HepG2 (cell line): ENCODE data around the gene SHANK2. TPM values are rescaled to one million over a fixed set of nuclear protein-coding genes. Genes with fewer than 3 reads are reported as not detected.

Source experiments
- ATAC-seq: fragments of 200-7000 bp; cut with Tn5 transposase; 3 replicates; pipeline ENCODE4 v1.9.1; 2020; ENCODE audit warnings: mild to moderate bottlenecking, moderate library complexity
- BruUV-seq: library from RNA; stranded (reverse); fragments of 400-500 nt; replicated peaks from 2 replicates; lab custom pipeline; 2021; lab: Mats Ljungman, UMichigan
- CTCF ChIA-PET: fragments of 300-600 bp; formaldehyde crosslinking; extraction: SDS; loops from one replicate; lab custom pipeline; 2021; ENCODE audit warnings: low total read pairs, inconsistent platforms, low intra/inter-chr PET ratio; lab: Yijun Ruan, JAX
- POLR2A ChIA-PET: fragments of 350-600 bp; sonication (Branson Sonifier 250); formaldehyde crosslinking; loops from one replicate; lab custom pipeline; 2020; ENCODE audit warnings: antibody characterized with exemption, inconsistent platforms; lab: Yijun Ruan, JAX
- DNase-seq: peaks from one replicate; pipeline ENCODE4 v3.0.0-alpha.2; 2015; ENCODE audit warnings: low spot score
- FAIRE-seq: peaks from 3 replicates; lab custom pipeline; 2011; peaks lifted over from hg19 to GRCh38; lab: Jason Lieb, UNC
- H2AFZ ChIP-seq: one replicate; pipeline ENCODE4 v1.6.1; 2011; ENCODE audit warnings: low read length, inconsistent platforms
- H3K27ac ChIP-seq: fragments of 300-600 bp; 3 replicates; pipeline ENCODE4 v1.8.0; 2011; ENCODE audit warnings: mixed run types, mild to moderate bottlenecking, mixed read lengths, low read length, inconsistent platforms; ENCODE audit not compliant: insufficient read depth; ENCODE audit errors: extremely low read length
- H3K27me3 ChIP-seq, 2 experiments: fragments of 200-600 bp in 1 of 2; 2 replicates in 1 of 2; 3 replicates in 1 of 2; pipeline versions ENCODE4 v1.6.0 to v1.8.0; 2011; ENCODE audit warnings: low read length in 2 of 2, mild to moderate bottlenecking in 2 of 2, moderate library complexity in 2 of 2, inconsistent platforms in 1 of 2; ENCODE audit not compliant: insufficient read depth in 2 of 2, control insufficient read depth in 1 of 2
- H3K36me3 ChIP-seq, 2 experiments: fragments of 200-600 bp in 1 of 2; replicated peaks in 1 of 2; 2 replicates in 1 of 2; 3 replicates in 1 of 2; pipeline versions ENCODE4 v1.5.1 to v1.8.0; 2011; ENCODE audit warnings: low read length in 2 of 2, inconsistent platforms in 1 of 2; ENCODE audit not compliant: insufficient read depth in 2 of 2, control insufficient read depth in 1 of 2
- H3K4me1 ChIP-seq: 2 replicates; pipeline ENCODE4 v1.5.1; 2012; ENCODE audit warnings: low read length, inconsistent platforms; ENCODE audit not compliant: insufficient read depth
- H3K4me2 ChIP-seq: 2 replicates; pipeline ENCODE4 v1.6.0; 2011; ENCODE audit warnings: low read depth, low read length, inconsistent platforms
- H3K4me3 ChIP-seq, 3 experiments: fragments of 200-600 bp in 1 of 3; sonication (generic), shearing (Covaris generic) in 1 of 3; replicated peaks in 1 of 3; 2 replicates each; pipeline ENCODE4 v1.5.1; 2011 to 2016; ENCODE audit warnings: low read length in 3 of 3, inconsistent platforms in 2 of 3, low read depth in 2 of 3, mild to moderate bottlenecking in 2 of 3, control low read depth in 1 of 3, mixed read lengths in 1 of 3; ENCODE audit not compliant: insufficient read depth in 1 of 3
- H3K79me2 ChIP-seq: one replicate; pipeline ENCODE4 v1.6.1; 2011; ENCODE audit warnings: low read length, inconsistent platforms; ENCODE audit not compliant: insufficient read depth
- H3K9ac ChIP-seq: 2 replicates; pipeline ENCODE4 v1.6.0; 2011; ENCODE audit warnings: mild to moderate bottlenecking, low read depth, low read length, inconsistent platforms; ENCODE audit not compliant: insufficient read depth
- H3K9me3 ChIP-seq: 2 replicates; pipeline ENCODE4 v1.5.1; 2012; ENCODE audit warnings: mild to moderate bottlenecking, low read length
- H4K20me1 ChIP-seq: 2 replicates; pipeline ENCODE4 v1.6.0; 2011; ENCODE audit warnings: inconsistent platforms, mild to moderate bottlenecking, low read length, moderate library complexity; ENCODE audit not compliant: insufficient read depth
- GLI4 ChIP-seq: sonication (generic); formaldehyde crosslinking; IDR thresholded peaks from 2 replicates; pipeline ENCODE4 v1.5.1; 2020; ENCODE audit warnings: missing genetic modification reagents, mild to moderate bottlenecking, moderate library complexity, borderline replicate concordance
- NCOA5 ChIP-seq: sonication (generic); formaldehyde crosslinking; IDR thresholded peaks from 2 replicates; pipeline ENCODE4 v1.4.0; 2020; ENCODE audit warnings: missing genetic modification reagents
- POLR2G ChIP-seq: fragments of 200-400 bp; formaldehyde crosslinking; IDR thresholded peaks from 2 replicates; pipeline ENCODE4 v1.6.1; 2018; ENCODE audit warnings: mild to moderate bottlenecking, low read depth, low read length, moderate library complexity
- STAT6 ChIP-seq: sonication (generic); formaldehyde crosslinking; IDR thresholded peaks from 2 replicates; pipeline ENCODE4 v1.4.0; 2020; ENCODE audit warnings: missing genetic modification reagents, mild to moderate bottlenecking, borderline replicate concordance
- WGBS: methylation state at CpG from one replicate; pipeline ENCODE4 v1.1.6; 2017; ENCODE audit warnings: low lambda C conversion rate; 5-methylcytosine and 5-hydroxymethylcytosine counted together
- in situ Hi-C: cut with HindIII; loops from 2 replicates; pipeline ENCODE4 v1.10.0; 2017; ENCODE audit warnings: low pct_unique_long_range_greater_than_20kb; ENCODE audit not compliant: extremely low pct_ligation_motif_present
- intact Hi-C: fragments of 100-400 bp; cut with micrococcal nuclease; formaldehyde crosslinking; loops from one replicate; pipeline ENCODE4 v1.10.0; 2022; ENCODE audit not compliant: unreplicated experiment
- polyA plus RNA-seq, 8 experiments: library from polyadenylated mRNA; depleted of rRNA in 3 of 8; stranded (reverse) in 7 of 8; unstranded in 1 of 8; fragments of >200 nt; fragmentation: Illumina TruSeq in 4 of 8; extraction: Trizol in 4 of 8; gene quantifications; 2 replicates each; pipeline versions ENCODE4 v1.2.1 to v1.2.3, GENCODE V29; 2011 to 2016; ENCODE audit warnings: low read depth in 4 of 8, missing spikeins in 1 of 8, mixed read lengths in 1 of 8; ENCODE audit not compliant: insufficient read depth in 1 of 8
- total RNA-seq, 5 experiments: library from RNA; depleted of rRNA; stranded (reverse); fragments of >200 nt; fragmentation: Illumina TruSeq; extraction: Trizol; gene quantifications; 2 replicates each; pipeline ENCODE4 v1.2.3, GENCODE V29; 2016; ENCODE audit warnings: low read depth in 1 of 5
- TF ChIP-seq, protein P1 (sequence below): sonication (generic); formaldehyde crosslinking; IDR thresholded peaks from 2 replicates; pipeline ENCODE4 v1.4.0; 2020; ENCODE audit warnings: missing genetic modification reagents

SHANK2 gene
- total and polyA plus RNA-seq, 2 of the 13 experiments (the other 11 are each of a cell fraction or from before 2014, with no cell fraction given), result 10.2 to 13.0 TPM

DNA sequence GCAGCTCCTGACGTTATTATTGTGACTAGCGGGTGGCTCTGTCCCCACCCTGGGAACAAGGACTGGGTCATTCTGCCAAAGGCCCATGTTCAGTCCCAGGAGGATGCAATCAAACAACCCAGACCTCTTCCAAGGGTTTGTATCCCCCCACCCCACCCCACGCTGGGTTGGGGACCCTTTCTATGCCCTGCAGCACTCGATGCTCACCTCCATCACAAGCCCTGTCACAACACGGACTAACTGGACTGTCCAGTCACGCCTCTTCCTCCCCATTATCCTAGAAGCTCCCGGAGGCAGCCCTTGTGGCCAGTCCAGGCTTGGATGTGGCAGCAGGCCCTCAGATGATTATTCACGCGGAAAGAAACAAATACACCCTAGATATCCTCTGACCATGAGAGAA lies 3.7 kb downstream of the SHANK2 start:
- peak overlapping the region; percentile 79 for H3K4me2 ChIP-seq
- POLR2A ChIA-PET, result no interaction called here
- TF ChIP-seq GLI4 (CRISPR knock-in tag) (no peak), NCOA5 (CRISPR knock-in tag) (no peak), POLR2G (peak; percentile 29; the same call in 1 of the 2 replicates)
- no peak overlapping the region for H2AFZ ChIP-seq
- FAIRE-seq (no peak), ATAC-seq (no peak), DNase-seq (no peak)
- peaks cover 22% of the 10 kb centered on the region for H4K20me1 ChIP-seq
- CTCF ChIA-PET, result no interaction called here
- in situ Hi-C loops (no loop called here), intact Hi-C loops (loop anchor here (10.0 kb wide), 1 partner anchor 94 kb away; no protein-coding TSS in a partner anchor)
- BruUV-seq, result no TSS peak
- no peak overlapping the region for H3K27ac ChIP-seq
- no peak overlapping the region for H3K9ac ChIP-seq
- peak overlapping the region in 2 of 3 experiments; percentile 0 to 95; a peak in 1 of 6 replicates for H3K4me3 ChIP-seq
- no peaks in the 10 kb centered on the region; a peak in 1 of 5 replicates for H3K27me3 ChIP-seq
- peaks cover 66% of the 10 kb centered on the region for H3K4me1 ChIP-seq
- H3K79me2 ChIP-seq, result peaks cover 76% of the 10 kb centered on the region
- peaks cover 5 to 24% of the 10 kb centered on the region in 2 experiments; a peak in 3 of 5 replicates for H3K36me3 ChIP-seq
- WGBS, result 89% methylated on average over 4 of the region's 9 CpGs
- no peaks in the 10 kb centered on the region for H3K9me3 ChIP-seq

DNA sequence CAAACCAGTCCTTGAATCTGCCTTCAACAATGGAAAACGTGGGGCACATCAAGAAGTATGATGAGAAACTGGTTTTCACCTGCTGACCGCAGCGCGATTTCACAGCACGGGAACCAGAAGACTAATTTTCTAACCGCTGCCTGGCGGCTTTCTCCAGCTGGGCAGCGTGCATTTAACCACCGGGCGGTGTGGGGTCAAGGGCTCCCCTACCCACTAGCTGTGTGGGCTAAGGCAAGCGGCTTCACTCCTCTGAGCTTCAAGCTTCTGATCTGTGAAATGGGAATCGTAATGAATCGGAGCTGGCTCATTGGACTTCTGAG lies 4.2 kb downstream of the SHANK2 start:
- H3K36me3 ChIP-seq, result peaks cover 5 to 24% of the 10 kb centered on the region in 2 experiments; a peak in 3 of 5 replicates
- FAIRE-seq, result no peak
- 97% methylated on average over 13 of the region's 13 CpGs for WGBS
- TF ChIP-seq, protein P1, sequence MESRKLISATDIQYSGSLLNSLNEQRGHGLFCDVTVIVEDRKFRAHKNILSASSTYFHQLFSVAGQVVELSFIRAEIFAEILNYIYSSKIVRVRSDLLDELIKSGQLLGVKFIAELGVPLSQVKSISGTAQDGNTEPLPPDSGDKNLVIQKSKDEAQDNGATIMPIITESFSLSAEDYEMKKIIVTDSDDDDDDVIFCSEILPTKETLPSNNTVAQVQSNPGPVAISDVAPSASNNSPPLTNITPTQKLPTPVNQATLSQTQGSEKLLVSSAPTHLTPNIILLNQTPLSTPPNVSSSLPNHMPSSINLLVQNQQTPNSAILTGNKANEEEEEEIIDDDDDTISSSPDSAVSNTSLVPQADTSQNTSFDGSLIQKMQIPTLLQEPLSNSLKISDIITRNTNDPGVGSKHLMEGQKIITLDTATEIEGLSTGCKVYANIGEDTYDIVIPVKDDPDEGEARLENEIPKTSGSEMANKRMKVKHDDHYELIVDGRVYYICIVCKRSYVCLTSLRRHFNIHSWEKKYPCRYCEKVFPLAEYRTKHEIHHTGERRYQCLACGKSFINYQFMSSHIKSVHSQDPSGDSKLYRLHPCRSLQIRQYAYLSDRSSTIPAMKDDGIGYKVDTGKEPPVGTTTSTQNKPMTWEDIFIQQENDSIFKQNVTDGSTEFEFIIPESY (CRISPR knock-in tag), result peak; percentile 60; the same call in 1 of the 2 replicates
- TF ChIP-seq STAT6 (CRISPR knock-in tag), result no peak
- ATAC-seq, result no peak
- POLR2A ChIA-PET, result interaction anchor here (1.2 kb wide), 1 partner anchor 81 kb away, joined by 4 read pairs; no protein-coding TSS in a partner anchor
- no peaks in the 10 kb centered on the region for H3K9me3 ChIP-seq
- peaks cover 68% of the 10 kb centered on the region for H3K4me1 ChIP-seq
- CTCF ChIA-PET, result no interaction called here
- intact Hi-C loops, result loop anchor here (10.0 kb wide), 1 partner anchor 93 kb away; no protein-coding TSS in a partner anchor
- no peak overlapping the region for H3K9ac ChIP-seq
- no peak overlapping the region for H2AFZ ChIP-seq
- no peak overlapping the region; the same call in 1 of the 2 replicates for H3K4me2 ChIP-seq
- in situ Hi-C loops, result no loop called here
- H3K27me3 ChIP-seq, result no peaks in the 10 kb centered on the region; a peak in 1 of 5 replicates
- H4K20me1 ChIP-seq, result peaks cover 22% of the 10 kb centered on the region
- DNase-seq, result no peak
- BruUV-seq, result no TSS peak
- H3K4me3 ChIP-seq, result no peak overlapping the region
- H3K79me2 ChIP-seq, result peaks cover 78% of the 10 kb centered on the region
- H3K27ac ChIP-seq, result no peak overlapping the region
